Activated CD8-positive, alpha-beta memory T cell treated with anti-CD3 and anti-CD28 coated beads for 36 hours (primary cell): ENCODE measurements around the gene NEDD8. TPM values are rescaled to one million over a fixed set of nuclear protein-coding genes. Genes with fewer than 3 reads are reported as not detected.

Experiments
- CTCF ChIA-PET: fragments of 350-600 bp; sonication (Branson Sonifier 250); formaldehyde crosslinking; loops from one replicate; lab custom pipeline; 2021; ENCODE audit warnings: antibody characterized with exemption; lab: Charles Lee
- POLR2A ChIA-PET: fragments of 350-600 bp; sonication (Branson Sonifier 250); formaldehyde crosslinking; loops from one replicate; lab custom pipeline; 2021; ENCODE audit warnings: antibody characterized with exemption; lab: Charles Lee
- total RNA-seq, 2 experiments: library from RNA; stranded (reverse); gene quantifications; one replicate each; pipeline ENCODE4 v1.2.3, GENCODE V29; 2021

The NEDD8 gene
- total RNA-seq, 2 experiments from 2014 or later, result 220 to 231 TPM

DNA sequence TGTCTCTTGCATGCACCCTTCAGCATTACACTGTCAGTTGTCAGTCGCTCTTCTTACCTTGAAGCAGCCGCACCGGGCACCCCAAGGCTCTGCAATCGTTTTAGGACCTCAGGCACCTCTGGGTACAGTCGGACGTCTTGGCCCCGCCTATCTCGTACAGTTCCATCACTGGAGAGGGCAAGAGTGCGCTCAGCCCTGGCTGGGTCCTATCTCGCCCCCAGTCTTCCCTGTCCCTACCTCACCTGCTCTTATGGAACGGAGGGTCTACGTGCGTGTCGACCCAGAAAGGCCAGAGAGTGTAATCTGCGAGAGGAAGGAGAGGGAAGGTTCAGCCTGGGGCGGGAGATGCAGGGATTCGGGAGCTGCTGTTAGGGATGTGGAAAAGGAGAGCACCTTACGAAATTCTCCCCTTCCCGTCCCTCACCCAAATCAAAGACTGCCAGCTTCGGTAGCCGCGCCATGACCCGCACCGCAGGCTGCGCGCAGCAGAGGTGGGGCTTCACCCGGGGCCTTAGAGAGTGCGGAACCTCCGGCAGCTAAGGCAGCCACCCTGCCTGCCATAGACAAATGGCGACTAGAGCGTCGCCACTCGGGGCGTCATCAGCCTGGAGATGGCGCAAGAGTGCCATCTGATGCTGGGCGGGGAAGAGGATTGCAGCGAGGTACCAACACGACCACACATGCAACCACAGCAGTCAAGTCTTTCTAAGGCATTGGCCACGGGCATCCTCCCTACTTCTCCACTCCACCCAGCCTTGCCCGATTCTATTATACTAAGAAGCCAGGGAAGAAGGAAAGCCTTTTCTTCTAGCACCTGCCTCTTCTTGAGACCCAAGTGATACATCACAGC, 16.4 kb downstream of the NEDD8 start, which contains the start of gene MDP1:
Gene MDP1 (minus strand): TSS at position 572 of the 850 bp plus-strand sequence. CDS start 111 bp downstream, at position 461.
- ChIA-PET CTCF (interaction anchor here (0.9 to 3.3 kb wide), 14 partner anchors 9 to 216 kb away, joined by 3 to 16 read pairs (median 5); partner anchors contain the start of genes CIDEB, IPO4, TINF2 and TM9SF1), POLR2A (interaction anchor here (0.5 to 2.0 kb wide), 4 partner anchors 20 to 142 kb away, joined by 3 to 18 read pairs (median 7); partner anchors contain the start of genes TINF2 and TM9SF1)

- POLR2A ChIA-PET, result interaction anchor here (0.7 to 2.3 kb wide), 13 partner anchors 11 to 120 kb away, joined by 3 to 24 read pairs (median 7); partner anchors contain the start of genes DHRS1, IRF9, NOP9 and NRL
- CTCF ChIA-PET, result interaction anchor here (0.6 to 3.3 kb wide), 10 partner anchors 9 to 216 kb away, joined by 3 to 16 read pairs (median 4); partner anchors contain the start of genes CBLN3, CIDEB, IRF9 and KHNYN
Measured at GRCh38 chr14:24213866-24214662, 18.1 kb downstream of the NEDD8 start.

DNA sequence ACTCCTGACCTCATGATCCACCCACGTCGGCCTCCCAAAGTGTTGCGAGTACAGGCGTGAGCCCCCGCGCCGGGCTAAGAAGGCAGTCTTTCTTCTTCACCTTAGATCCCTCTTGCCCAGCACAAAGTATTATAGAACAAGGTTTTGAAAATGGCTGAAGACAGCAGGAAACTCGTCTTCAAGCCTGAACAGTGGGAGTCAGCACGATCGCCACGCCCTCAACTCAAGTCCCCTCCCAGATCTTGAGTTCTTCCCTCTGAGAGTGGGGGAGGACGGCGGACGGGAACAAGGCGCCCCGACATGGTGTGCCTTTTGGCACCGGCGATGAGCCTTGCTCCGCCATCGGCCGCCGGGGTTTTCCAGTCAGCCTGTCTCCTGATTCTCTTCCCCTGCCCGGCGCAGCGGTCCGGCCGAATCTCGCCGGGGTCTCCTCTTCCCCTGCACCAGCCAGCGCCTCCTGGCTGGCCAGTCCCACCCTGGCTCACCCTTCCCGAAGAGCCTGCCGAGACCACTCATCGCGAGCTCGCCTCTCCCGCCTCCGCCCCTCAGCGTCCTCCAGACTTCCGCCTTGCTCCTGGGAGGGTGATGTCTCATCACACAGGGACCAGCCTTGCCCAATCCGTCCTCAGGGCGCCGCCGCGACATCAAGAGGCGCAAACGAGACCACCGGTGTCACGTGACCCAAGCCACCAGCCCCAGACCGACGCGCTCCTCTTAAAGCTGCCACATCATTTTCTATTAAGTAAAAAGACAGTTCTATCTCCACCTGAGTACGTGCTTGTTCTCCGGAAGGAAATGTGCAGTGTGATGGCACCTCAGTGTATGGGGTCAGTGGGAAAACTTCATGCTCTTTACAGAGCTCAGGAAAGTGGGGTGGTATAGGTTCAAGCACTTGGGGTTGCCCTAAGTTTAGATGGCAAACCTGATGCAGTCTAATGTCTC, 19.0 kb downstream of the NEDD8 start, which contains the start of gene CHMP4A:
Gene CHMP4A (minus strand): TSS at position 565 of the 942 bp plus-strand sequence. CDS start 49 bp downstream, at position 516.
- ChIA-PET POLR2A (interaction anchor here (0.7 to 2.3 kb wide), 12 partner anchors 10 to 119 kb away, joined by 3 to 24 read pairs (median 4); partner anchors contain the start of genes DHRS1, IRF9, NOP9 and NRL), CTCF (interaction anchor here (0.6 to 3.1 kb wide), 13 partner anchors 10 to 995 kb away, joined by 3 to 15 read pairs (median 4); partner anchors contain the start of genes CBLN3, CIDEB, IRF9 and KHNYN)

DNA sequence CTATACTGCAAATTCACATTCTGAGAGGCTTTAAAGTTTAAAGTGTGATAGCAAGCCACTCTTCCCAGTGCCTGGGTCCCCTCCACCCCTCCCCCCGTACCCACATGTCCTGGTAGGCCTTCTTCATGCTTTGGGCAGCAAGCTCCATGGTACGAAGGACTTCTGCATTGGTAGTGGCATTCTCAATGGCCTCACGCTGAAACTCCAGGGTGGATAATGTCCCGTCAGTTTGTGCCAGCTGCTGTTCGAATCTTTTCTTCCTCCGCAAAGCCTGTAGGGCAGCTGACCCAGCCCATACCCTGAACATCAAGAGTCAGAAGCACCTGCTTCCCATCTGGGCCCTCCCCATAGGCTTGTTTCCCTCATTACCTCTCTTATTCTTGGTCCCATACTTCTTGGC, 20.9 kb downstream of the NEDD8 start:
- CTCF ChIA-PET, result interaction anchor here (1.2 to 2.3 kb wide), 4 partner anchors 11 to 97 kb away, joined by 3 to 9 read pairs (median 4); partner anchors contain the start of genes CIDEB, IRF9 and TM9SF1

DNA sequence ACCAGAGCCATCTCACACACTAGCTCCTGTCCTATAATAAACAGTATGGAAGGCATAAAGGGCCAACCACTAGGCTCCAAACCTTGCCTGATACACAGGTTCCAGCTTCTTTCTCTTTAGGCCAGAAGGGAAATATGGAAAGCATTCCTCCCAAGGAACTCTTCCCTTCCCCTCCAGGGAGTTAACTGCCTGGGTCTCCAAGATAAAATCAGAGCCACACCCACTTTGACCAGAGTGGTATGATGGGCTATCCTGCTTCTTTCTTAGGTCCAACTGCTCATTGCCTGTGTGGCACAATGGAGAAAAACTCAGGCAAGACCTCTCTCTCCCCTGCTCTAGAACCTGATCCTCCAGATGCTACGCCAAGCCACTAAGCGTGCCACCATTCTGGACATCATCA, 24.5 kb downstream of the NEDD8 start:
- POLR2A ChIA-PET, result interaction anchor here (0.5 to 1.0 kb wide), 3 partner anchors 12 to 25 kb away, joined by 3 to 5 read pairs (median 3); partner anchors contain the start of gene TM9SF1

More for the DNA sequence above, 20.9 kb downstream of the NEDD8 start:
- POLR2A ChIA-PET, result interaction anchor here (0.6 to 1.2 kb wide), 2 partner anchors 8 to 49 kb away, joined by 3 read pairs; no protein-coding TSS in a partner anchor

GRCh38 chr14:24207104-24207551, 25.0 kb downstream of the NEDD8 start:
- ChIA-PET POLR2A (interaction anchor here (0.9 to 1.0 kb wide), 2 partner anchors 12 to 25 kb away, joined by 3 read pairs; partner anchors contain the start of gene TM9SF1), CTCF (interaction anchor here (0.5 to 1.6 kb wide), 3 partner anchors 9 to 55 kb away, joined by 3 to 4 read pairs (median 3); partner anchors contain the start of gene MDP1)

More for the DNA sequence above, 24.5 kb downstream of the NEDD8 start:
- CTCF ChIA-PET, result interaction anchor here (1.0 to 1.6 kb wide), 2 partner anchors 55 to 99 kb away, joined by 3 read pairs; no protein-coding TSS in a partner anchor

GRCh38 chr14:24206260-24207103, 25.7 kb downstream of the NEDD8 start:
- ChIA-PET CTCF (interaction anchor here (0.5 to 1.7 kb wide), 4 partner anchors 9 to 101 kb away, joined by 3 to 5 read pairs (median 4); partner anchors contain the start of genes CIDEB and MDP1), POLR2A (interaction anchor here (0.5 to 2.1 kb wide), 4 partner anchors 8 to 24 kb away, joined by 3 to 8 read pairs (median 6); partner anchors contain the start of gene TM9SF1)

- ChIA-PET CTCF (no interaction called here), POLR2A (interaction anchor here (2.1 kb wide), 1 partner anchor 9 kb away, joined by 8 read pairs; the partner anchor contains the start of gene TM9SF1)
Measured at GRCh38 chr14:24204163-24205146, 27.7 kb downstream of the NEDD8 start.

- ChIA-PET POLR2A (interaction anchor here (1.3 kb wide), 2 partner anchors 9 to 10 kb away, joined by 3 read pairs; partner anchors contain the start of gene CHMP4A), CTCF (interaction anchor here (0.9 kb wide), 1 partner anchor 68 kb away, joined by 3 read pairs; the partner anchor contains the start of gene RABGGTA)
Measured at GRCh38 chr14:24203249-24203886, 28.8 kb downstream of the NEDD8 start.

DNA sequence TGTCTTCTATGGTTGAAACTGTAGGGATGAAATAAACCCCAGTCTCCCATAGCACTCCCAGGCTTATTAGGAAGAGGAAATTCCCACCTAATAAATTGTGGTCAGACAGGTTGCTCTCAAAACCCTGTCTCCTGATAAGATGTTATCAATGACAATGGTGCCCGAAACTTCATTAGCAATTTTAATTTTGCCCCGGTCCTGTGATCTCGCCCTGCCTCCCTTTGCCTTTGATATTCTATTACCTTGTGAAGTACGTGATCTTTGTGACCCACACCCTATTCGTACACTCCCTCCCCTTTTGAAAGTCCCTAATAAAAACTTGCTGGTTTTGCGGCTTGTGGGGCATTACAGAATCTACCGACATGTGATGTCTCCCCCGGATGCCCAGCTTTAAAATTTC, 29.6 kb downstream of the NEDD8 start:
- CTCF ChIA-PET, result interaction anchor here (0.6 to 0.9 kb wide), 2 partner anchors 28 to 69 kb away, joined by 3 read pairs; partner anchors contain the start of gene RABGGTA
- POLR2A ChIA-PET, result interaction anchor here (0.7 to 1.3 kb wide), 3 partner anchors 9 to 42 kb away, joined by 3 to 5 read pairs (median 3); partner anchors contain the start of gene CHMP4A

DNA sequence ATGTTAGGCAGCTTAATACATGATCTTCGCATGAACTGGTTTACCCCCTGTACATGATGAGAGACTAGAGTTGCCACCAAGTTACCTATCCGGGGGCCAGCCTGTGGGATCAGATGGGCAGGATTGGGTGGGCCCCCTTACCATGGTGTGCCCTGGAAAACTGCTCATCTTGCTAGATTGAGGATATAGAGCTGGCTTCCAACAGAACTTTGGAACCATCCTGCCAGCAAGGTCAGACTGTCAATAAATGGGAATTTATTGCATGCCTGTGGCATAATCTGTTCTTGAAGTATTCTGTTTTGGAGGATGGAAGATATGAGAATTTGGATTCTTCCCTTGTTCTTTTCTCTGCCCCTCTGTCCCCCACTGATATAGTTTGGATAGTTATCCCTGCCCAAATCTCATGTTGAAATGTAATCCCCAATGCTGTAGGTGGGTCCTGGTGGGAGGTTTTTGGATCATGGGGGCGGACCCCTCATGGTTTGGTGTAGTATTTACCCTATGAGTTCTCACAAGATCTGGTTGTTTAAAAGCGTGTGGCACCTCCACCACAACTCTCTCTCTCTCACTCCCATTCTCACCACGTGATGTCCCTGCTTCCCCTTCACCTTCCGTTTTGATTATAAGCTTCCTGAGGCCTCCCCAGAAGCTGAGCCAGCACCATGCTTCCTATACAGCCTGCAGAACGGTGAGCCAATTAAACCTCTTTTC, 33.2 kb downstream of the NEDD8 start:
- ChIA-PET CTCF (interaction anchor here (0.5 to 1.4 kb wide), 3 partner anchors 11 to 44 kb away, joined by 3 to 5 read pairs (median 3); partner anchors contain the start of gene IPO4), POLR2A (interaction anchor here (0.6 to 0.7 kb wide), 4 partner anchors 8 to 47 kb away, joined by 3 to 8 read pairs (median 6); no protein-coding TSS in a partner anchor)

DNA sequence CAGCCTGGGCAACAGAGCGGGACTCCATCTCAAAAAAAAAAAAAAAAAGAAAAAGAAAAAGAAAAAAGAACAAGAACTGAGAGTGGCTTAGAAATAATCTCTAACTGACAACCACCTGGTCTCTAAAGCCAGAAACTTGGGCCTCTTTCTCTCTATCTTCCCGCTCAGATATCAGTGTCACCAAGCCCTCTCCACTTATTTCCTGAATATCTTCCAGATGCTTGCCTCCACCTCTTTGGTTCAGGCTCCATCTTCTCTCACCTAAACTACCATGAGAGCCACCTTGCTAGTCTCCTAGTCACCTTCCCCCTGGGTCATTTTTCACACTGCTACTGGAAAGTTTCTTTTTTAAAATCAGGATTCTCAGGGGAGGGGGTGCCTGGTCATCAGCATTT, 35.1 kb downstream of the NEDD8 start:
- ChIA-PET POLR2A (interaction anchor here (2.0 to 2.7 kb wide), 2 partner anchors 16 to 18 kb away, joined by 18 to 24 read pairs; partner anchors contain the start of genes CHMP4A and MDP1), CTCF (interaction anchor here (1.8 kb wide), 1 partner anchor 111 kb away, joined by 6 read pairs; the partner anchor contains the start of gene CIDEB)
